Mucosa of stomach (tissue), 1 donor: ENCODE data around the gene TCF7.

Experiments used
- H3K27me3 ChIP-seq: one replicate; pipeline ENCODE4 v1.7.0; 2013; ENCODE audit warnings: mild to moderate bottlenecking, low read length; ENCODE audit not compliant: control insufficient read depth, insufficient read depth
- H3K36me3 ChIP-seq: one replicate; pipeline ENCODE4 v1.7.0; 2013; ENCODE audit warnings: low read length; ENCODE audit not compliant: control insufficient read depth, insufficient read depth
- H3K4me1 ChIP-seq: one replicate; pipeline ENCODE4 v1.7.0; 2013; ENCODE audit warnings: mild to moderate bottlenecking, low read length; ENCODE audit not compliant: control insufficient read depth, insufficient read depth
- H3K4me3 ChIP-seq: one replicate; pipeline ENCODE4 v1.7.0; 2013; ENCODE audit warnings: low read length
- H3K9ac ChIP-seq: one replicate; pipeline ENCODE4 v1.7.0; 2013; ENCODE audit warnings: mild to moderate bottlenecking, low read length, moderate library complexity
- H3K9me3 ChIP-seq: one replicate; pipeline ENCODE4 v1.7.0; 2013; ENCODE audit warnings: mild to moderate bottlenecking, low read length, moderate library complexity; ENCODE audit not compliant: control insufficient read depth
- donor health status: Pancreatic carcinoma.

Gene TCF7

DNA sequence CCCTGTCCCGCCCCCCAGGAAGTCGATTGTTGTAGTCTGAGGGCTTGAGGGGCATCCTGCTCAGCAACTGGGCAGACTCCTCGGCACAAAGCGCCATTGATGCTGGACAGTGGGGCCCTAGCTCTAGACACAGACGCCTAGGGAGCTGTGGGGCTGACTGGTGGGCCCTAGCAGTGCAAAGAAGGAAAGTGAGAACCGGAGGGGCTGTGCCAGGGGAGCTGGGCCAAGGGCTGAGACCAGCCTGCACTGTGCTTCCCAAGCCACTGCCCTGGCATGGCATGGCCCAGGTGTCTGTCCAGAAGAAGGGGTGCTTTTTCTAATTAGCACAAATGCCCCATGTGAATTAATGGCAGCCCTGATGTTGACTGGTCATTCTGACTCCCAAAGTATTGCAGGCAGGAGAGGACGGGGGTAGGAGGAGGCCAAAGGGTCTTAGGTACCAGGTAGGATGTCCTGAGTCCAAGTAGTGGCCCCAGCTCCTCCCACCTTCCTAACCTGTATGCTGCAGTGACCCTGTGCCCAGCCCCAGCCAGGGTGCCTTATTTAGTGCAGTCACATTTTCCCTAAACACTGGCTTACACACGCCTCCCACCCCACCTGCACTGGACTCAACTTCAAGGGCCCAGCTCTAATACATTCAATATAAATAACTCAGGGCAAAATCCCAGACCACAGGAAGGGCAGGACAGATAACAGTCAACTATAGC, 15.9 kb downstream of the TCF7 start:
- no peak overlapping the region for H3K4me3 ChIP-seq
- H3K9me3 ChIP-seq, result no peaks in the 10 kb centered on the region
- no peaks in the 10 kb centered on the region for H3K27me3 ChIP-seq
- H3K36me3 ChIP-seq, result peaks cover 4% of the 10 kb centered on the region
- no peak overlapping the region for H3K9ac ChIP-seq
- peaks cover 18% of the 10 kb centered on the region for H3K4me1 ChIP-seq

DNA sequence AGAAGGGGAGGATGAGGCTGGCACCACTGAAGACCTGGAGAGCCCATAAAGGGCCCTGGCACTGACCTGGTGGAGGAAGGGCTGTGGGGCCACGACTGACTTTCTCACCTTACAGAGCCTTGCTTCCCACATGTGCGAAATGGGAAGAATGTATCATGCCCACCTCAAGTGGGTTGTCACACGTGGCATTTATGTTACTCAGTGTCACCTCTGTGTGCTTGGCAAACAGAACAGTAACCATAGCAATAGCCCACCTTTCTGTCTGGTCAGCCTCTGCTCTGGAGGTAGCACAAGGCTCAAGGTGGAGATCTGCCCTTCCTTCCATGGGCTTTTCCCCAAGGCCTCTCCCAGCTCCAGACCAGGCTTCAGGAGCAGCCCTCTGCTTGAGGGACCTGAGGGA, 16.7 kb downstream of the TCF7 start:
- H3K36me3 ChIP-seq, result peaks cover 4% of the 10 kb centered on the region
- no peaks in the 10 kb centered on the region for H3K27me3 ChIP-seq
- no peak overlapping the region for H3K4me3 ChIP-seq
- H3K9me3 ChIP-seq, result no peaks in the 10 kb centered on the region
- H3K9ac ChIP-seq, result no peak overlapping the region
- H3K4me1 ChIP-seq, result peaks cover 11% of the 10 kb centered on the region

DNA sequence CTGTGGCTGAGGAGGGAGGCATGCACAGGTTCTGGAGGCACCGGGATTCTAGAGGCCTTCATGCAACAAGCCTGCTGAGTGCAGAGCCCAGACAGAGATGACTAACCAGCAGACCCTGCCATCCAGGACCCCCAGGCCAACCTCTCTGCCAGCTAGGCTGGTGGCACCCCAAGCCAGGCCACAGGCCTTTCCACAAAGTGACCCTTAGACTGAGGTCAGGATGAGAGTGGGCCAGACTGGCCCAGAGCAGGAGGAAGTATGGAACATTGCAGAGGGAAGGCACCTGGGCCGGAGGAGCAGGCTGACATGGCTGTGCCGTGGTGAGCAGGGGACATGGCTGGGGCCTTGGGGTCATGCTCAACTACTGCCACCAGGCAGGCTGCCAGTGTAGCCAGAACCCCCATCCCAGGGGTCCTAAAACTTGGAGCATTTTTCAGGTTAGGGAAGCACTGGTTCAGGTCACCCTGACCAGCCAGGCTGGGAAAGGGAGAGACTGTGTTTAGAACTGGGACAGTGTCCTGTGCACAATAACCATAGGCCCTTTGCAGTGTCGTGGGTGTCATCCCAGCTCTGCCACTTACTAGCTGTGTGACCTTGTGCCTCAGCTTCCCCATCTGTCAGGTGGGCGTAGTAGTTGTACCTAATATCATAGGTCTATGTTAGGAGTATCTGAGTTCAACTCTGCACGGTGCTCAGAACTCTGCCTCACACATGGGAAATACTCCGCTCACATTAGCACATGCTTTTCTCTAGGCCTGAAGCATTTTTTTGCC, 17.3 kb downstream of the TCF7 start:
- Histone ChIP-seq H3K27me3 (no peaks in the 10 kb centered on the region), H3K36me3 (peaks cover 4% of the 10 kb centered on the region), H3K9me3 (no peaks in the 10 kb centered on the region), H3K4me1 (peaks cover 9% of the 10 kb centered on the region), H3K9ac (no peak overlapping the region), H3K4me3 (no peak overlapping the region)

DNA sequence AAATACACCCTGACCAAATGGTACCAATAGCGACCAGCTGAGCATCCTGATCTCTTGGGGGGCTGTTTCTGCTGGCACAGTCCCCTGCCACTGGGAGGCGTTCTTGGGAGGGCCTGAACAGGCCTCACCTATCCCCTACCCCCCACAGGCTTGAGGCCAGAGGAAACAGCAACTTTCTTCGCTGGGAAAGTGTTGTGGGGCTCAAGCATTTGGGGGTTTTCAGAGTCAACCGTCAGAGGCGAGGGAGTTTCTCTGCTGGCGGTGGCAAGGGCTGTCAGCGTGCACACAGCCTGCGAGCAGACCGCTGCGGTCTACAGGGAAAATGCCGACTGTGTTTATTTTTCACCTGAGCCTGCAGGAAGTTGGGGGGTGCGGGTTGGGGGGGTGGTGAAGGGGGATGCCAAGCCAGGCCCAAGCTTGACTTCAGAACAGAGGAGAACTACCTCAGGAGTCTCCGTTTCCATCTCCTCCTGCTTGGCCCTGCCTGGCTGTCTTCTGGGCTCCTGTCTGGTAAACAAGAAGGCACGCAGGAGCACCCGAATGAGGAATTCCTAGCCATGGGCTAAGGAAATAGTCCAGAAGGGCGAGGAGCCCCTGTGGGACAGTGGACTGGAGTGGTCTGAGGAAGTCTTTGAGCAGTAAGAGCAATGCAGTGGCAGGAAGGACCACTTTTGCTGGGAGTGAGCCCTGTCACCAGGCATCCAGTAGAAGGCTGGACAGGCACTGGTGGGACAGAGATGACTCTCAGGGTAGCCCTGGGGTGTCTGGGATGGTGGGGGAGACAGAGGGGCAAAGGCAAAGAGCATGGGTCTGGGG, 18.1 kb downstream of the TCF7 start:
- Histone ChIP-seq H3K9me3 (no peaks in the 10 kb centered on the region), H3K36me3 (peaks cover 4% of the 10 kb centered on the region), H3K4me1 (peaks cover 5% of the 10 kb centered on the region), H3K9ac (no peak overlapping the region), H3K27me3 (no peaks in the 10 kb centered on the region), H3K4me3 (no peak overlapping the region)

DNA sequence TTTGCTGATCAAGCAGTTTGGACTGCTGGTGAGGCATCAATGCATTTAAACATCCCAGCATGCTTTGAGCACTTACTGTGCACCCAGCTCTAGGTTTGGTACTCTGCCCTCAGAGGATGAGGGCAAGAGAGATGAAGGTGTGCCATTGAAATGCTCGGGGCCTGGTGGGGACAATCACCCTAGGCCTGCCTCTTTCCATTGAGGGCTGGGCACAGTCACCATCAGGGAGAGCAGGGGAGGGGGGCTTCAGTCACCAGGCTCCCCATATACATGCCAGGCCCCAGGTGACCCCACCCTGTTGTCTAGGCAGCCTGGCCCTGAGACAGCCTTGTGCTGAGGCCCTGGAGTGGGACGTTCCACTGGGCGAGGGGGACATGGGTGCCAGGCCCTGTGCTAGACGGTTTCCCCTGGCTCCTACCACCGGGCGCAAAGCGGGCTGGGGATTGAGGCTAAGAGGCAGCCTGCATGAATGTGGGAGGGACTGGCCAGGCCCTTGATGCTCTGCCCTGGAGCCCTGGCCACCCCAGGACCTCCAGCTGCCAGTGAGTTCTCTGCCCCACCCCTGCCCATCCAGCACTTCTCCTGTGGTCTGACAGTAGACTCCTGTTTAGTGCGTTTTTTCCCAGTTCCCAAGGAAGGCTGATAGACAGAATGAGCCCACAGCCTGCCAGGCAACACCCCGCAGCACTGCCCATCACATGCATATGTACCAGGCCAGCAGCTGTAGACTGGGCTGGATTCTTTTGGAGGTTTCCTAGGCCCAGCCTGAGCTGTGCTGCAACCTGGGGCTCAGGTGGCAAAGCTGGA, 18.9 kb downstream of the TCF7 start:
- H3K36me3 ChIP-seq, result peaks cover 7% of the 10 kb centered on the region
- no peak overlapping the region for H3K9ac ChIP-seq
- no peaks in the 10 kb centered on the region for H3K27me3 ChIP-seq
- no peak overlapping the region for H3K4me3 ChIP-seq
- H3K4me1 ChIP-seq, result no peaks in the 10 kb centered on the region
- no peaks in the 10 kb centered on the region for H3K9me3 ChIP-seq

DNA sequence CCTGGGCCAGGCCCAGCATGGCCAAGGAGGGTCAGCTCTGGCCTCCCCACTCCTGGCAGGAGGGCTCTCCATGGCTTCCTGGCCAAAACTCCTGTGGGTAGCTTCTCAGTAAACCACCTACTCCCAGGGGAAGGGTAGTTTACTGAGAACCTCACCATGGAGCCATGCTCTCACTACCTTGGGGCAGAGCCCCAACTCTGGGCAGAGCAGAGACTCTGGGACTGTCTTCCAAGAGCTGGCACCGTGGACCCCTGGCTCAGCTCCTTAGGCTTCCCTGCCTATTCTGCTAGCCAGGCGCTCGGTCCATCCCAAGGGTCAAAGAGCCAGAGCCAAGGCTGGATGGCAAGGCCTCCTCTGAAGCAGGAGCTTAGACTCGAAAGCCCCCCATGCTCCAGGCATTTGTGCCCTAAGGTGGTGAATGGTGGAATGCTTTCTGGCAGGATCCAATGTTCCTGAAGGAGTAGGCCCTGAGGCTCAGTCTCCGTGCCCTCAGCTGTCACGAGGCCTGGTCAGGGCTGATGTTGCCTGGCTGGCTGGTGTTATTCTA, 19.6 kb downstream of the TCF7 start:
- Histone ChIP-seq H3K9me3 (no peaks in the 10 kb centered on the region), H3K9ac (no peak overlapping the region), H3K36me3 (peaks cover 8% of the 10 kb centered on the region), H3K27me3 (no peaks in the 10 kb centered on the region), H3K4me3 (no peak overlapping the region), H3K4me1 (no peaks in the 10 kb centered on the region)

DNA sequence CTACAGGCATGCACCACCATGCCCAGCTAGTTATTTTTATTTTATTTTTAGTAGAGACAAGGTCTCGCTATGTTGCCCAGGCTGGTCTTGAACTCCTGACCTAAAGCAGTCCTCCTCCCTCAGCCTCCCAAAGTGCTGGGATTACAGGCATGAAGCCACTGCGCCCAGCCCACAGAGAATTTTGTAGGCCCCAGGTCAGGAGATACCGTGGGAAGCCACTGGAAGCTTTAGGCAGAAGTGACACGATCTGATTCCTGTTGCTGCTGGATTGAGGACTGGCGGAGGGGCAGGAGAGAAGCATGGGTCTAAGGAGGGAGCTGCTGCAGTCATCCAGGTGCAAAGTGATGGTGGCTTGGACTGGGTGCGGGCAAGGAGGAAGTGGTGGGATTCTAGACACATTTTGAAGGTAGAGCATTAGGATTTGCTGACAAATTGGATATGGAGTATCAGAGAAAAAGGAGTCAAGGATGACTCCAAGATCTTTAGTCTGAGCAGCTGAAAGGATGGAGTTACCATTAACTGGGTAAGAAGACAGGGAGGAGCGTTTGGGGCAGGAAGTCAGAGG, 20.7 kb downstream of the TCF7 start:
- Histone ChIP-seq H3K4me1 (no peaks in the 10 kb centered on the region), H3K9me3 (no peaks in the 10 kb centered on the region), H3K4me3 (no peak overlapping the region), H3K27me3 (no peaks in the 10 kb centered on the region), H3K36me3 (peaks cover 16% of the 10 kb centered on the region), H3K9ac (no peak overlapping the region)

DNA sequence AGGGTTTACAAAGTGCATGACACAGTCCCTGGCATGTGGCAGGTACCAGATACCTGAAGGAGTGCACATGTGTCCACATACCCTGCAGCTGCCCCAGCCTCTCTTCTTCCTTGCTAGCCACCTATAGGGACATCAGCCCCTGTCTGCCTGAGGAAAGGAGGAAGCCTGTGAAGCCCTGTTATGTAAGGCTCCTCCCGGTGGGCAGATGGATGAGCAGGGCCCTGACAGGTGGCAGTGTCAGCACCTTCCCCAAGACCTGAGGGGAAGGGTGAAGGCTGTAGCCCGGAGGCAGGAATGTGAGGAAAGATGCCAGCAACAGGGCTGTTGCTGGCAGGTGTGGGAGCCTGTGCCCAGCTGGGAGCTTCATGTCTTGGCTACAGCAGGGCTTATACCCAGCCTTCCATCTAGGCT, 21.7 kb downstream of the TCF7 start:
- Histone ChIP-seq H3K36me3 (peaks cover 17% of the 10 kb centered on the region), H3K9ac (no peak overlapping the region), H3K27me3 (no peaks in the 10 kb centered on the region), H3K4me3 (no peak overlapping the region), H3K9me3 (no peaks in the 10 kb centered on the region), H3K4me1 (no peaks in the 10 kb centered on the region)

DNA sequence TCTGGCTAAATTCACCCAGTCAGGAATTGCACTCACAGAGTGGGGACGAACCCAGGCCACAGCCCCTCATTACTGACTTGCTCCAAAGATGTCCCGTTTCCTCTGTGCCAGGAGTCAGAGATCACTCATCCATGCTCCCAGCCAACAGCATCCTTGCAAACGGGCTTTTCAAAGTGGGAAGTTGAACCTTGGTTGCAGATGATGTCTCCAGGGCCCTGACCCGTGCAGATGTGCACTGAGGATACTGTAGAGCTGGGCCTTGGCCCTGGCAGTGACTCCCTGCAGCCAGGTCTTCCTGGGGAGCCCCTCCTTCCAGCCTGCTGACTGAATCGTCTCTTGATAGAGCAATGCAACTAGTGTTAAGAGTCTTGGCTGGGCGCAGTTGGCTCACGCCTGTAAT, 22.3 kb downstream of the TCF7 start:
- Histone ChIP-seq H3K4me1 (no peaks in the 10 kb centered on the region), H3K36me3 (peaks cover 17% of the 10 kb centered on the region), H3K4me3 (no peak overlapping the region), H3K9ac (no peak overlapping the region), H3K27me3 (no peaks in the 10 kb centered on the region), H3K9me3 (no peaks in the 10 kb centered on the region)

DNA sequence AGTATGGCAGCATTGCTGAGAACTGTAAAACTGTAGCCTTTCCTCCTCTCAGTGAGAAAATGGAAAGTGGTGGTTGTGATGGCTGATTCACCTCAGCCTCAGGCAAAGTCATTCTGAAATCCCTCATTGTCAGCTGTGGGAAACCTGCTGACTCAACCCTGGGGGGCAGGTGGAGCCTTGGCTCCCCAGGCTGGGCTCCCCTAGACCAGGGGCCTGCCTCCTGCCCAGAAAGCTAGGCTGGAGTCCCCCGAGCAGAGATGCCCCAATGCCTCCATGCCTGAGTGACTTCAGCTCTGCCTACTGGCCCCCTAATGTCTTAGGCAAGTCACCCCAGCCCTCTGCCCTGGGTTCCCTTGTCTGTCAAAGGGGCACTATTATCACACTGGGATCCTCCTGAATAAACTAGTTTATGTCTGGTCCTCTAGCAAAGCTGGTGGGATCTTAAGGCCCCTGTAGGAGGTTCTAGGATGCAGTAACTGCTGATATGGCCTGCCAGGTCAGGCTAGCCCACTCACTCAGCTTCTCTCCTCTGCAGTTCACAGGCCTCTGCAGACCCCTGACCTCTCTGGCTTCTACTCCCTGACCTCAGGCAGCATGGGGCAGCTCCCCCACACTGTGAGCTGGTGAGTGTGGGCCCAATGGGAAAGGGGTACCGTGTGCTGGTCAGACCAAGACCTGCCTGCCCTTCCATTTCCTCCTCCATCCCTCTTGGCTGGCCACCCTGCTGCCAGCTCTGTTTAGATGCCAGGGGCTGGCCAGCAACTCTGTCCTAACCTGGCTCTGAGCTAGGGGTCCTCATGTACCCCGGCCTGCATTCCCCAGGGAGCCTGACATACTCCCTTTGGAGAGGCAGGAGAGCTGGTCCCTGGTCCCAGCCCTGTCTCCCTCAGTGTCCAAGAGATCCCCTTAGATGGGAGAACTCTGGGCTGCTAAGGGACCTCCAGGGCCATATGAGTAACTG, 24.2 kb downstream of the TCF7 start:
- Histone ChIP-seq H3K4me1 (no peaks in the 10 kb centered on the region), H3K36me3 (peaks cover 17% of the 10 kb centered on the region), H3K4me3 (no peak overlapping the region), H3K9ac (no peak overlapping the region), H3K9me3 (no peaks in the 10 kb centered on the region), H3K27me3 (no peaks in the 10 kb centered on the region)
